H54 (cell line): ENCODE measurements around the gene FBXW7.
"Not testable (repeated sequence)": the region's sequence is repeated elsewhere in the genome, so short reads cannot be mapped to it uniquely, and the experiment has no call there.

Experiments used
- DNase-seq: peaks from one replicate; pipeline ENCODE4 v3.0.0; 2011; ENCODE audit warnings: low spot score, mixed read lengths; ENCODE audit not compliant: insufficient read length
- FAIRE-seq: peaks from 3 replicates; lab custom pipeline; 2011; peaks lifted over from hg19 to GRCh38; lab: Jason Lieb, UNC
- POLR2A ChIP-seq: IDR thresholded peaks from 2 replicates; pipeline ENCODE4 v1.6.1; 2011; ENCODE audit warnings: low read depth, mild to moderate bottlenecking, low read length

The FBXW7 gene

DNA sequence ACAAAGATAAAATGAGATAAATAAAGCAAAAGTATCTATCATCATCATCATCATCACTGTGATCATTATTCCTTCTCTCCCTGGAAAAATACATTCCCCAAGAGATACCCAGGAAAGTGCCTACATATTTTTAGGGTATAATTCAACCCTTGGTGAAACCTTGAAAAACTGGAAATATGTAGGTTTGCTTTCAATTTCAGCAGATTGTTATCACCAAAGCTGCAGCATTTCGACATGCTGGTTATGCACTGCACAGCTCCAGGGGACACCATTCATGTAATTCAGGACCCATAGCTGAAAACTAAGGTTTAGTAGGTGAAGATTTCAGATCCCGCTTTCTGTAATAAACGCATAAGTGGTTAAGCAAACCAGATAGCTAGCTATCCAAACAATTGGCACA, 28.4 kb upstream of the FBXW7 start:
- no peak for TF ChIP-seq POLR2A
- DNase-seq (no peak), FAIRE-seq (no peak)

- no peak for TF ChIP-seq POLR2A
- DNase-seq (no peak), FAIRE-seq (no peak)
Observed at GRCh38 chr4:152563209-152563608, 27.3 kb upstream of the FBXW7 start.

DNA sequence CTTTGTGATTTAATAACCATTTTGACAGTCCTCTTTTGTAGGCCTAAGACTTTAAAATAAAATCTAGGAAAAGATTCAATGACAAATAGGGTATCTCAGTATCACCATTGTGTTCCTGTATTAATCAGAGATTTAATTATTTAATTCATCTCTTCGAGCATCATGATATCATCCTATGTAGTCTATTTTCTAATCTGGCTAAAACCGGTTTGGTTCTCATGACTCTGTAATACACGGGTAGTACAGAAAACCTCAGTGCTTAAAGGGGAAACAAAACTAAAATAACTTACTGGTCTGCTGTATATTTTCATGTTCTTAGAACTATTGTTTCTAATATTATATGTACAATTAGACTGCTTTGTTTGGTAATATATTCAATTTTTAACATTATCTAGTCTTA, 23.7 kb upstream of the FBXW7 start:
- FAIRE-seq (no peak), DNase-seq (no peak)
- no peak for TF ChIP-seq POLR2A

DNA sequence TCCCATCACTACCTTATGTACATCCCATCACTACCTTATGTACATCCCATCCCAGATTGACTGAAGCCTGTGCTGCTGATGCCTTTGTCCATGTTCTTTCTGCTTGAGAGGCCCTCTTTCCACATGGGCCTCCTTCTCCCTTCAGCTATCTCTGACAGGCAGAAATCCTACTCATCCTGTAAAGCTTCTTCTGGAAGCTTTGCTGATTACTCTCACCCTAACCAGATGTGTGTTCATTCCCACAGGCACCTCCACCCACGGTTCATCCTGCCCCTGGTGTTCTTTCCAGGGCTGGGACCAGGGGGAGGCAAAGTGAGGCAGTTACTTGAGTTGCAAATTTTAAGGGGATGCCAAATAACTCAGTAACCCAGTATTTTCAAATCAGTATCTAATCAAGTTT, 22.5 kb upstream of the FBXW7 start:
- no peak for FAIRE-seq
- TF ChIP-seq POLR2A = no peak
- DNase-seq = no peak

- FAIRE-seq (no peak), DNase-seq (no peak)
- TF ChIP-seq POLR2A = no peak
Observed at GRCh38 chr4:152556834-152557233, 20.9 kb upstream of the FBXW7 start.

- no peak for TF ChIP-seq POLR2A
- DNase-seq (no peak), FAIRE-seq (peak; percentile 38)
Observed at GRCh38 chr4:152556283-152556682, 20.4 kb upstream of the FBXW7 start.

- FAIRE-seq = no peak
- no peak for TF ChIP-seq POLR2A
- DNase-seq = no peak
Observed at GRCh38 chr4:152554742-152555141, 18.9 kb upstream of the FBXW7 start.

DNA sequence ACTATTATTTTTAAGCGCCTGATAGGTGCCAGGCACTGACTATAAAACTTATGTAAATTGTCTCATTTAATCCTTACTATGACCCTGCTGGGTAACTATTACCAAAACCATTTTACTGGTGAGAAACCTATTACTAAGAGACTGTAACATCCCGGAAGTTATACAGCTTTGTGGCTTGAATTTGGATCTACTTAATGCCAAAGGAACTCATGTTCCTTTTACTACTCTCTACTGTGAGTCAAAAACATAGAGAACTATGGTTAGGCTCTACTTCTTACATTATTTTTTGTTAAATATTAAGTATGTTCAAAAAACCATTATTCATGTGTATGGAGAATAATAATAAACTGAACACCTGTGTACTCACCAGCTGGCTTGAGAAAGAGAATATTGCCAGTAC, 14.8 kb upstream of the FBXW7 start:
- not testable (repeated sequence) for DNase-seq, FAIRE-seq

- FAIRE-seq (no peak), DNase-seq (no peak)
- no peak for TF ChIP-seq POLR2A
Observed at GRCh38 chr4:152545088-152545487, 9.2 kb upstream of the FBXW7 start.

GRCh38 chr4:152544533-152544932, 8.6 kb upstream of the FBXW7 start:
- not testable (repeated sequence) for FAIRE-seq

DNA sequence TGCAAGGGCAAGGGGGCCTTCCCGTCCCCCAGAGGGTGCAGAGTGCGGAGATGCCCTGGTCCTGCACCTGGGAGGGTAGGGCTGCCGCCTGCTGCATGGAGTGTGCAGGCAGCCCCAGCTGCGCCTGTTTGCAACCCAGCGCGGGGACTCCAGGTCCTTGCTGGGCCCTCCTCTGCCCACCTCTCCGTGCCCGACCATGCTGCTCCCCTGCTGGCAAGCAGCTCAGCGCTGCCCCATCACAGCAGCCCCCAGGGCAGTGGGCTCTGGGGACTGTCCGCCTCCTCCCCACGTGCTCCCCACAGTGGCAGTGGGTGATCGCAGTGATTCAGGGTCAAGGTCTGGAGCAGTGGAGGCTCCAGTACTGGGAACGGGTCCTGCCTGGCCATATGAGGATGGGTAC, 5.0 kb upstream of the FBXW7 start:
- DNase-seq = no peak
- no peak for FAIRE-seq

More at GRCh38 chr4:152544533-152544932, 8.6 kb upstream of the FBXW7 start:
- not testable (repeated sequence) for DNase-seq

DNA sequence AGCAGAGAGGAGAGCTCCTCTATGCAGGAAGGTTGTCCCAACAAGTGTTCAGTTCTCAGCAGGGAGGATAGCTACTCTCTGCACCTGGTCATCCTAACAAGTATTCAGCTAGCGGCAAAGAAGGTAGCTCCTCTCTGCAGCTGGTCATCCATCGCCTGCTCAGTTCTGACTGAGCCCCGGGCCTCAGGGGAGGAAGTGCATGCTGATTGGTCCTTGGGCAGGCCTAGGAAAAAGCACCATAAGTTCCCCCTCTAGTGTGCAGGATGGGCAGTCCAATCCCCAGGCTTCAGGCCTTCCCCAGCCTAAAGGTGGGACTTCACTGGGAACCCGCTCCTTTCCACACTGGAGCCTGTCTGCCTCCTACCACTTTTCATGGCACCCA, 4.4 kb upstream of the FBXW7 start:
- TF ChIP-seq POLR2A = no peak
- FAIRE-seq (no peak), DNase-seq (no peak)

More for the DNA sequence above, 5.0 kb upstream of the FBXW7 start:
- TF ChIP-seq POLR2A = no peak

GRCh38 chr4:152539556-152540292, 3.8 kb upstream of the FBXW7 start:
- DNase-seq (no peak), FAIRE-seq (no peak)
- no peak for TF ChIP-seq POLR2A

- DNase-seq (no peak), FAIRE-seq (no peak)
- TF ChIP-seq POLR2A = no peak
Observed at GRCh38 chr4:152537881-152538280, 2.0 kb upstream of the FBXW7 start.

DNA sequence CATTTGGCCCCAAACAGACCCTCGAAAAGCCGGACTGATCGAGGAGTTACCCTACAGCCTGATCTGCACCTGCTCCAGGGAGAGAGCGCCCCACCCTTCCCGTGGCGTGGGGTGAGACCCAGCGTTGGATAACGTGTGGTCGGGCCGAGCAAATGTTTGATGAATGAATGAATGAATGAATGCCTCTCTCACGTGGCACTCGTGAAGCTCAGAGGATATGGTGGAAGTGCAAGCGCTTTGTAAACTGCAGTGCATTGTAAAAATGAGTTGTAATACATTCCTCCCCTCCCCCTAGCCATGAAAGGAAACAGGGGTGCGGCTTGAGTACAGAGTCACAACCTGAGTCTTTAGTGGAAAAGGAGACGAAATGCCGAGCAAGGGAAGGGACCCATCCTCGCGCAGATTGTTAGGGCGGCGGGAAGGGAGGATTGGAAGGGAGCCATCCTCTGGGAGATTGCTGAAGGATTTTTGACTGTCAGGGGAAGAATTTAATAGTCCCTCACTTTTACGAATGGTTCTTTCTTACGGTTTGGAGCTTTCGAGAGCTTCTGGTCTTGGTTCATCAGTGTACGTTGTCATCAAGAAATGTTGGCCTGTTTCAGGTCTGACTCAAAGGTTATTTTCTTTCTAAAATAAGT, 772 bp upstream of the FBXW7 start:
- no peak for TF ChIP-seq POLR2A
- DNase-seq = no peak
- FAIRE-seq = no peak
